Thyroid gland (tissue), 4 donors: ENCODE measurements around the gene GLT8D2.

Source experiments
- POLR2A ChIP-seq, 2 donors: fragments of 450-650 bp; IDR thresholded peaks; one replicate each; pipeline ENCODE4 v1.6.1; 2017; ENCODE audit warnings: antibody characterized with exemption in 2 of 2, mild to moderate bottlenecking in 2 of 2, moderate library complexity in 1 of 2
- TF ChIP-seq, protein P1 (sequence below), 6 experiments: fragments of 200-600 bp in 3 of 6; fragments of 450-650 bp in 3 of 6; sonication (generic) in 3 of 6; IDR thresholded peaks; one replicate each; pipeline ENCODE4 v1.5.1; 2016 to 2019; ENCODE audit warnings: antibody characterized with exemption in 6 of 6, mild to moderate bottlenecking in 2 of 6, inconsistent platforms in 1 of 6, moderate library complexity in 1 of 6

DNA sequence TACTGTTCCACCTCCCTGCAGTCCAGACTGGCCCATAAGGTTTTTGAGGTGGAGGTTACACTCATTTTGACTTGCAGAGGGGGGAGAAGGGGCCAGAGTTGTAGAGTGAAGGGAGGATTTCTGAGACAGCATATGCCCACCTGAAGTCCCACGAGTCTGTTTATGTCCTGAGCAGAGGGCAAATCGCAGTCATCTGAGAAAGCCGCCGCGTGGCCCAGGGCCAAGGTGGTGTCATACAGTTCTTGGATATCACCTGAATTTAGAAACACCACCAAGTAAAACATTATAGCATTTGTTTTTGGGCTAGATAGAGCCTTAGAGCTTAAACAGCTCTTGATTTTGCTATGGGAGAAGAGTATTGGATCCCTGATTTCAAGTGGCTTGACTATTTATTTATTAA lies 53.4 kb downstream of the GLT8D2 start:
- TF ChIP-seq, protein P1, sequence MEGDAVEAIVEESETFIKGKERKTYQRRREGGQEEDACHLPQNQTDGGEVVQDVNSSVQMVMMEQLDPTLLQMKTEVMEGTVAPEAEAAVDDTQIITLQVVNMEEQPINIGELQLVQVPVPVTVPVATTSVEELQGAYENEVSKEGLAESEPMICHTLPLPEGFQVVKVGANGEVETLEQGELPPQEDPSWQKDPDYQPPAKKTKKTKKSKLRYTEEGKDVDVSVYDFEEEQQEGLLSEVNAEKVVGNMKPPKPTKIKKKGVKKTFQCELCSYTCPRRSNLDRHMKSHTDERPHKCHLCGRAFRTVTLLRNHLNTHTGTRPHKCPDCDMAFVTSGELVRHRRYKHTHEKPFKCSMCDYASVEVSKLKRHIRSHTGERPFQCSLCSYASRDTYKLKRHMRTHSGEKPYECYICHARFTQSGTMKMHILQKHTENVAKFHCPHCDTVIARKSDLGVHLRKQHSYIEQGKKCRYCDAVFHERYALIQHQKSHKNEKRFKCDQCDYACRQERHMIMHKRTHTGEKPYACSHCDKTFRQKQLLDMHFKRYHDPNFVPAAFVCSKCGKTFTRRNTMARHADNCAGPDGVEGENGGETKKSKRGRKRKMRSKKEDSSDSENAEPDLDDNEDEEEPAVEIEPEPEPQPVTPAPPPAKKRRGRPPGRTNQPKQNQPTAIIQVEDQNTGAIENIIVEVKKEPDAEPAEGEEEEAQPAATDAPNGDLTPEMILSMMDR (IDR thresholded peaks at IDR 0.05) = no peak
- TF ChIP-seq POLR2A (IDR thresholded peaks at IDR 0.05) = no peak
